ENCODE data around the gene CDH8.
A peak's percentile ranks its signal among the peaks of the same experiment; 100 is the strongest.

Gene CDH8

DNA sequence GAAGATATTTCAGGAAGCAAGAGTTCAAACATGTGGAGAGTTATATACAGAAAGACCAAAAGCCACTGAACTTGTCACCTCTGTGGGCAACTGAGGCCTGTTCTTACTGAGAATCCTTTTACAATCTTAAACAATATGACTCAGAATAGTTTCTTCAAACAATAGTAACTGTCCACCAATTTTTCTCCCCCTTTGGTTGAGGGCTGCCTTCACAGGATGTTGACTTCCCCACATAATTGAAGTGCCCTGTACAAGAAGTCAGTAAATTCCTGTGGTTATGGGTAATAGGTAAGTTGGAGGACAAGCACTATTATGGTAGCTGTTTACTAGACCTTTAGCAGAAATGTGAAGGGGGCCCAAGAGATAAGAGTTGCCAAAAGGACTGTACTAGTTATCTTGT, 215.8 kb downstream of the CDH8 start:
- no peak overlapping the region for H3K4me3 ChIP-seq (ENCODE audit: low read depth, low read length)
- H3K27ac ChIP-seq, result peak overlapping the region; percentile 52
- H3K36me3 ChIP-seq (replicated peaks), result no peaks in the 10 kb centered on the region
- peak; percentile 51 for DNase-seq
- TF ChIP-seq, protein P1, sequence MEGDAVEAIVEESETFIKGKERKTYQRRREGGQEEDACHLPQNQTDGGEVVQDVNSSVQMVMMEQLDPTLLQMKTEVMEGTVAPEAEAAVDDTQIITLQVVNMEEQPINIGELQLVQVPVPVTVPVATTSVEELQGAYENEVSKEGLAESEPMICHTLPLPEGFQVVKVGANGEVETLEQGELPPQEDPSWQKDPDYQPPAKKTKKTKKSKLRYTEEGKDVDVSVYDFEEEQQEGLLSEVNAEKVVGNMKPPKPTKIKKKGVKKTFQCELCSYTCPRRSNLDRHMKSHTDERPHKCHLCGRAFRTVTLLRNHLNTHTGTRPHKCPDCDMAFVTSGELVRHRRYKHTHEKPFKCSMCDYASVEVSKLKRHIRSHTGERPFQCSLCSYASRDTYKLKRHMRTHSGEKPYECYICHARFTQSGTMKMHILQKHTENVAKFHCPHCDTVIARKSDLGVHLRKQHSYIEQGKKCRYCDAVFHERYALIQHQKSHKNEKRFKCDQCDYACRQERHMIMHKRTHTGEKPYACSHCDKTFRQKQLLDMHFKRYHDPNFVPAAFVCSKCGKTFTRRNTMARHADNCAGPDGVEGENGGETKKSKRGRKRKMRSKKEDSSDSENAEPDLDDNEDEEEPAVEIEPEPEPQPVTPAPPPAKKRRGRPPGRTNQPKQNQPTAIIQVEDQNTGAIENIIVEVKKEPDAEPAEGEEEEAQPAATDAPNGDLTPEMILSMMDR (IDR thresholded peaks at IDR 0.05; ENCODE audit: low read depth, low read length, missing control alignments), result no peak
- in situ Hi-C loops (cut with HindIII; ENCODE audit: low pct_ligation_motif_present, low sequenced_read_pairs), result no loop called here
- H3K27me3 ChIP-seq (replicated peaks), result no peaks in the 10 kb centered on the region

DNA sequence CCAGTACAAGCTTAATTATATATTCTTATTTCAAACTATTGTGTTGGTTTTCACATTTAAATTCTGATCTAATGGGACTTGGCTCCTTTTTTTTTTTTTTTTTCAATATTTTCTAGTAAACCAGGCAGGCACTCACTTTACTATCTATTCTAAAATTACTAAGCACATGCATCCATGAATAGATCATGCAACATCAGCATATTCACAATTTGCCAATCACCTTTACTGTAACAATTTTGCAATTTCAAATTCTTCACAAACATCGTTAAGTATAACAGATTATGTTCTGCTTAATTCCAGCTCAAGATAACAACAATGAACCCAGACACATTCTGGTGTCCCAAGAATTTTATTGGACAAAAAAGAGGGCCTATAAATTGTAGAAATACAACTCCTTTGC, 217.4 kb downstream of the CDH8 start:
- Histone ChIP-seq H3K27ac (no peak overlapping the region), H3K36me3 (replicated peaks) (no peaks in the 10 kb centered on the region), H3K27me3 (replicated peaks) (no peaks in the 10 kb centered on the region), H3K4me3 (ENCODE audit: low read depth, low read length) (no peak overlapping the region)
- TF ChIP-seq, protein P1 (IDR thresholded peaks at IDR 0.05; ENCODE audit: low read depth, low read length, missing control alignments), result no peak
- no peak for DNase-seq
- in situ Hi-C loops (cut with HindIII; ENCODE audit: low pct_ligation_motif_present, low sequenced_read_pairs), result no loop called here

DNA sequence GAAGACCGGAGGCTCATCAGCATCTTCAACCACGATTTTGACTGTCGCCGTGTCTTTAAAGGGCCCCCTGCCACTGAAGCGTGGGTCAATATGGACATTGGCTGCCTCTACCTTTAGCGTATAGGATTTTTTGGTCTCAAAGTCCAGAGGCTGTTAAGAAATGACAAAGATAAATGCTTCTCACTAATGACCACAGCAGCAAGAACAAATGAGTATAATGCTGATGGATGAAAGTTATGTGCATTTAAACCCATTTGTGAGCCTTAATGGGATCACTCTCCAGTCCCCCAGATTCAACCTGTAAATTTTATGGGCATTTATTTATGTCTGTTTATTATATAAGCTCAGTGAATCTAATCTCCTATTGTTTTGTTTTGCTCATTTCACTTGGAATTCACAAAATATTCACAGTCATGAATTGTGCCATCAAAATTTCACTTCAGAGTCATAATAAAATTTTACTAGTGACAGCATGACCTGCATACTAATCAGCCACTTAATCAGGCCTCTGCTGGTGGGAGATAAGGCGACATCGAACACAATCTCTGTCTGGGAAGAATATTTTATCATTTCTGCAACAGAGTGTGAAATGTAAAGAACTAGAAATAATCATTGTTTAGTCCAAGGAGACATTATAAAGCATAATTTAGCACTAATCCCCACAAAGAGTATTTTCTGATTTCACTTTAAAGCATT, 218.5 kb downstream of the CDH8 start:
- no peak for DNase-seq
- Histone ChIP-seq H3K27me3 (replicated peaks) (no peaks in the 10 kb centered on the region), H3K36me3 (replicated peaks) (no peaks in the 10 kb centered on the region), H3K27ac (no peak overlapping the region), H3K4me3 (ENCODE audit: low read depth, low read length) (no peak overlapping the region)
- in situ Hi-C loops (cut with HindIII; ENCODE audit: low pct_ligation_motif_present, low sequenced_read_pairs), result no loop called here
- TF ChIP-seq, protein P1 (IDR thresholded peaks at IDR 0.05; ENCODE audit: low read depth, low read length, missing control alignments), result no peak

DNA sequence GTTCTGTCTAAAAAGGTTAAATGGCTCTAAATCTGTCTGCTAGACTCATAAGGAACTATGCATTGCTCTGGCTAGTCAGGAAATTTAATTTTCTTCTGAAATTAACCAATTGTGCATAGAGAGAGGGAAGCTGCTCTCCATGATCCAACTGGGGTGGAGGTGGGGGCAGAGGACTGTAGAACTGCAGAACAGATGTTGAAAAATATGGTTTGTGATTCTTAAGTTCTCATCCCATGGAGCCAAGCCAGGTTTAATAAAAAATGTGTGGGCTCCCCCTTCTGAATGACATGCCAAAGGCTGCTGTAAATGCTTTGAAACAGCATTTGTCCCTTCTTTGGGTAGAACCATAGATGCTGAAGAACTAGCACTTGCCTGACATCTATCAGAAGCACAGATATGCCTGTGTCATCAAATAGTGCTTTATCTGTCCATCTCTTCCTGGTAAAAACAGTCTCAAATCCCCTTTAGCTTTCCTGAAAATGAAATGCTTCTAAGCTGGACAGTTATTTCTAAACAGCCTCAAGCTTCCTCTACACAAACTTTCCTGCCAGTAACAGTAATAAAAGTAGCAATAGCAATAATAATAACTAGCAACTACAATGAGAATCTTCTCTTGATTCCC, 221.4 kb downstream of the CDH8 start:
- H3K4me3 ChIP-seq (ENCODE audit: low read depth, low read length), result no peak overlapping the region
- H3K36me3 ChIP-seq (replicated peaks), result no peaks in the 10 kb centered on the region
- no peak overlapping the region for H3K27ac ChIP-seq
- TF ChIP-seq, protein P1 (IDR thresholded peaks at IDR 0.05; ENCODE audit: low read depth, low read length, missing control alignments), result peak; percentile 12
- no peaks in the 10 kb centered on the region for H3K27me3 ChIP-seq (replicated peaks)
- in situ Hi-C loops (cut with HindIII; ENCODE audit: low pct_ligation_motif_present, low sequenced_read_pairs), result no loop called here
- no peak for DNase-seq

DNA sequence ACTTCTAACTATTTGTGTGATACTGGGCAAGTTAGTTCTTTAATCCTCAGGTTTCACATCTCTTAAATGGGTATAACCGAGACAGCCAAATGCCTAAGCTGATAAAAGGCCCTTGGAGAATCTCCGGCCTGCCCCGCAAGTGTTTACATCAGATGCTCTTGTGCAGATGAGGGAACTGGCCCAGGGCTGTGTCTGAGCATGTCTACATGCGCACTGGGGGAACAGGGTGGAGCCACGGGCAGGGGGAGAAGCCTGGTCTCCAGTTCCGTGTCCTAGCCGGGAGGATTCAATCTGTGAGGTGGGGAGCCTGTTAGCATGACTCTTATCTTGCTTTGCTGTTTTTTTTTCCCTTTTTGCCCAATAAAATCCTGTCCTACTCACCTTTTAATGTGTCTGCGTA, 222.9 kb downstream of the CDH8 start:
- no peaks in the 10 kb centered on the region for H3K36me3 ChIP-seq (replicated peaks)
- in situ Hi-C loops (cut with HindIII; ENCODE audit: low pct_ligation_motif_present, low sequenced_read_pairs), result no loop called here

More for the DNA sequence above, 222.9 kb downstream of the CDH8 start:
- DNase-seq, result no peak
- TF ChIP-seq, protein P1 (IDR thresholded peaks at IDR 0.05; ENCODE audit: low read depth, low read length, missing control alignments), result no peak
- Histone ChIP-seq H3K27ac (no peak overlapping the region), H3K27me3 (replicated peaks) (no peaks in the 10 kb centered on the region), H3K4me3 (ENCODE audit: low read depth, low read length) (no peak overlapping the region)

Data from brain microvascular endothelial cell (primary cell).